Heart left ventricle (tissue), 13 donors: ENCODE data around the gene PI16.

ENCODE experiments used
- POLR2A ChIP-seq, 2 donors: fragments of 450-650 bp; IDR thresholded peaks; one replicate each; pipeline ENCODE4 v1.6.1; 2017; ENCODE audit warnings: antibody characterized with exemption in 2 of 2, mild to moderate bottlenecking in 2 of 2, moderate library complexity in 2 of 2
- TF ChIP-seq, protein P1 (sequence below), 12 donors: fragments of 200-600 bp; sonication (generic) in 4 of 12; IDR thresholded peaks; one replicate each; pipeline versions ENCODE4 v1.5.0 to v1.8.0; 2018 to 2022; ENCODE audit warnings: antibody characterized with exemption in 12 of 12, mild to moderate bottlenecking in 5 of 12
- donor health status: ischemic (EF 13 %, LVEDD 7.1; RV severe dilation, severe dysfunction).
- donor health status: DM: no; HTN: yes; CAD: no.
- donor health status: DM: no; HTN: no; CAD: no.
- donor health status: ischemic (EF 25% LVEDD 6.9; RV normal size, moderate dysfunction).
- donor health status: ischemic (EF 25% LVEDD 5.7; RV mildly dilated, moderate dysfunction).
- donor health status: ischemic (EF 35%, LVEDD 5.7; RV mildly dilated, moderate dysfunction).
- donor health status: nonischemic (EF 11% LVEDD 7.7; RV severe dilation, severe dysfunction).
- donor health status: DM: yes; HTN: yes; CAD: no.
- donor health status: PGD.
- donor health status: ischemic (EF 29% LVEDD 5.4; RV normal size, mild dysfunction).
- donor health status: nonischemic (EF 23%, LVEDD 6.1; RV moderate dilation, normal function).

DNA sequence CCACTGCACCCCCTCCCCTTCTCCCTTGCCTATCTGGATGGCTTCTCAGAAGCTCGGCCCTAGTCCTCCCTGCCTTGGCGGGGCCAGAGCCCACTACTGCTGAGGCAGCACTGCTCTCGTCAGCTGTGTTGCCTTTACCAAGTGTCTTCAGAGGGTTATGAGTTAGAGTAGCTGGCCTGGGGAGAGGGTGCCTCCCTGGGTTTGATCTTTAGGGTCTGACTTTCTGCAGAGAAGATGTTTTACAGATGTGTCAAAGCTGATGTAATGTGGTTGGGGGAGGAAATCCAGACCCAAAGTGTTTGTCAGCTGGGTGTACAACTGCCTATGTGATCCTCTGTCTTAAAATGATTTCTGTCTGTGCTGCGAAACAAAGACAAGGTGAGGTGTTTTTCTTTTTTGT is 30.4 kb upstream of the PI16 start:
- no peak for TF ChIP-seq POLR2A (IDR thresholded peaks at IDR 0.05)
- TF ChIP-seq, protein P1, sequence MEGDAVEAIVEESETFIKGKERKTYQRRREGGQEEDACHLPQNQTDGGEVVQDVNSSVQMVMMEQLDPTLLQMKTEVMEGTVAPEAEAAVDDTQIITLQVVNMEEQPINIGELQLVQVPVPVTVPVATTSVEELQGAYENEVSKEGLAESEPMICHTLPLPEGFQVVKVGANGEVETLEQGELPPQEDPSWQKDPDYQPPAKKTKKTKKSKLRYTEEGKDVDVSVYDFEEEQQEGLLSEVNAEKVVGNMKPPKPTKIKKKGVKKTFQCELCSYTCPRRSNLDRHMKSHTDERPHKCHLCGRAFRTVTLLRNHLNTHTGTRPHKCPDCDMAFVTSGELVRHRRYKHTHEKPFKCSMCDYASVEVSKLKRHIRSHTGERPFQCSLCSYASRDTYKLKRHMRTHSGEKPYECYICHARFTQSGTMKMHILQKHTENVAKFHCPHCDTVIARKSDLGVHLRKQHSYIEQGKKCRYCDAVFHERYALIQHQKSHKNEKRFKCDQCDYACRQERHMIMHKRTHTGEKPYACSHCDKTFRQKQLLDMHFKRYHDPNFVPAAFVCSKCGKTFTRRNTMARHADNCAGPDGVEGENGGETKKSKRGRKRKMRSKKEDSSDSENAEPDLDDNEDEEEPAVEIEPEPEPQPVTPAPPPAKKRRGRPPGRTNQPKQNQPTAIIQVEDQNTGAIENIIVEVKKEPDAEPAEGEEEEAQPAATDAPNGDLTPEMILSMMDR (IDR thresholded peaks at IDR 0.05), result no peak
